NCI-H774 (cell line): ENCODE measurements around the gene TOR4A.
"Not testable (repeated sequence)": the region's sequence is repeated elsewhere in the genome, so short reads cannot be mapped to it uniquely, and the experiment has no call there.

Source experiments
- DNase-seq: peaks from one replicate; lab custom pipeline; 2025; lab: John Stamatoyannopoulos, UW

Gene TOR4A

DNA sequence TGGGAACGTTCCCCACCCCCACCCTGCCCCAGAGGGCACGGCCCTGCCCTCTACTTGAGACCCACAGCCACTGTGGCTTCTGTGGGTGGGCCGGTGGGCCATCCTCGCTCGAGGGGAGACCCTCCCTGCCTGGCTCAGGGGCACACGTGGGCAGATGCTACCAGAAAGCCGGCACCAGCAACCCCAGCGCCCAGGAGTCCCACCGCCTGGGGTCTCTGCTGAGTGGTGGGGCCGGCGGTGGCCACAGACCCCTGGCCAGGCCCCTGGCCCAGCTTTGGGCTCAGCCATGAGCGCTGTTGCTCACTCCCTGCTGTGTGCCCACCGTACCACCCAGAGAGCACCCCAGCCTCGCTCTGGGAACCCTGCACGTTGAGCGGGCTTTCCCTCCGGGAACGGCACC, 41.1 kb downstream of the TOR4A start:
- no peak for DNase-seq

DNA sequence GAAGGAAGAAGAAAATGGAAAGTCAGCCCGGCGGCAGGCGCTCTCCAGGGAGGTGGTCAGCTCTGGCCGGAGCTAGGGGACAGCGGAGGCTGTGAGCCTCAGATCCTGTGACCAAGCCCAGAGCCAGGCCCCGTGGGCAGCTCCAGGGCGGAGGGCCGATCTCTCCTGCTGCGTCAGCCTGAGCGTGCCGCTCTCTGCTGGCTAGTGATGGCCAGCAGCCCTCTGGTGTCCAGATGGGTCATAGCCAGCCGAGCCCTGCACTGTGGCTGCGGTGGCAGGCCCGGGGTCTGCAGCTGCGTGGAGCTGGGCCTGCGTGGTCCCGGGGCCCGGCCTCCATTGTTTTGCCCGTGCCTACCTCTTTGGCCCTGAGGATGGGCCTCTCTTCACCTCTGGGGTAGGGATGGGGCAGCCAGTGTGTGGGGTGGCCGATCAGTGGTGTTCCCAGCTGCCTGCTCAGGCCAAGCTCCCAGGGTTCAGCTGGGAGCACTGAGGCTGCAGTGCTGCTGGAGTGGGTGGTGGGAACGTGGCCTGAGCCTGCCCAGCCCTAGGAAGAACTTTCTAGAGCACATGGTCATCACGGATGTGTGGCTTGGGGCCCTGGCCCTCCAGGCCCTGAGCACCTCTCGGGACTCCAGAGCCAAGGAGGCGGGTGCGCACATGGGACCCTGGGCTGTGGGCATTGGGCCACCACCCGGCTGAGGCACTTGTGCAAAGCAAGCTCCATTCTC, 41.6 kb downstream of the TOR4A start:
- DNase-seq: no peak

DNA sequence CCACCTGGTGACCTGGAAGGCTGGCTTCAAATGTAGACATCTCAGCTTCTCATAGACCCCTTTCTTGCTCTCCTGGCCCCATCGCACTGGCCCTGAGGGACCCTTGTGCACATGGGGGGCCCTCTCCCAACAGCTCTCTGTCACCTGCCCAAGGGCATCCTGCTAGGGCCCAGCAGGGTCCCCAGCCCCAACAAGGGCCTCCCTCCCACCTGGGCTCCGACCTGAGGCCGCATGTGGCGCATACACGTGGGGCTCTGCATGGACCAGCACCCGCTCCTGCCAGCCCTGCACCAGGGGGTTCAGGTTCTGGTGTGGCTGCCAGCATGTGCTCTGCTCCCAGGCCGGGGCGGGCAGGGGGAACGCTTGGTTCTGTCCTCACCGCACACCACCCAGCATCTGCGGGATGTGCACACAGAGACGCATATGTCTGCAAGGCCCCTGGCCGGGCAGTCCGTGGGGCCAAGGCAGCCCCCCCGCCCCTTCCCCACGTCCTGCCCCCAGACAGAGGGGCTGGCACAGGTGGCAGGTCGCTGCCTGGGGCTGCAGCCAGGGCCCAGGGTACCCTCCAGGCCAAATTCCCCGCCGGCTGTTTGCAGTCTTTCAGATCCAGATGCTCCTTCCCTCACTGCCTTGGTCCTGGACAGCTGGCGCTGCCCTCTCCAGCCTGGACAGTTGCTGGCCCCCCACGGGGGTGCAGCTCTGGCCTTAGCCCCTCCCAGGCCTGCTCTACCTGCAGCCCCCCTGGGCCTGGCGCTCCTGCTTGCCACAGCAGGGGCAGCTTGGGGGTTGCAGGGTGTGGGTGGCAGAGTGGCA, 42.4 kb downstream of the TOR4A start:
- no peak for DNase-seq

DNA sequence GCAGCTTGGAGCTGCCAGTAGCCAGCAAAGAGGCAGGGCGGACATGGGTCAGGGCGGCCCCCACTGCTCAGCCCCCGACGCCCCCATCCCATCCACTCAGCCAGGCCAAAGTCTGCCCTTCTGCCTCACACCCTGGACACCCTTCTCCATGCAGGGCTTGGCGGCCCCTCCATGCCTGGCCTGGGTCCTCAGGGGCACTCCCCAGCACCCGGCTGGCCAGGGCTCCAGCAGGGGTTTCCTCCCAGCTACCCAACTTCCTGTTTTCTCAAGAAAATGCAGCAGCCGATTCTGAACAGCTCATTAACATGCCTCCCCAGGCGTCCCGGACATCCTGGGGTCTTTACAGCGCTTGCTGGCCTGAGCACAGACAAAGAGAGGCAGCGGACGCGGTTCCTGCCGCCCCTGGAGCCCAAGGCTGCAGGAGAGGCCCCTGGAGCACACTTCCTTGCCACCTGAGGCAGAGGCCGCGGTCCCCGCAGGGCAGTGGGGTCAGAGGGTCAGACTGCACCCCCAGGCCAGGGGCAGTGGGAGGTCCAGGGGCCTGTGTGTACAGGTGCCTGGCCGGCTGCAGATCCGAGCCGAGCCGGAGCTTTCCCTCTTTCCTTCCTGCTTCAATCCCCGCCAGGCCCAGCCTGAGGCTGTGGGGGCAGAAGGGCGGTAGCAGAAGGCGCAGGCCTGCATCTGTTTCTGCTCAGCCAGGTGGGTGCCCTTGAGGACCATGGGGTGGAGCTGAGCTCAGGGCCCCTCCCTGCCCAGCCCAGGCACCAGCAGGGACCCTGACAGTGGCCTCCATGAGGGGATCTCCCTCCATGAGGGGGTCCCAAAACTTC, 43.2 kb downstream of the TOR4A start:
- DNase-seq: no peak

DNA sequence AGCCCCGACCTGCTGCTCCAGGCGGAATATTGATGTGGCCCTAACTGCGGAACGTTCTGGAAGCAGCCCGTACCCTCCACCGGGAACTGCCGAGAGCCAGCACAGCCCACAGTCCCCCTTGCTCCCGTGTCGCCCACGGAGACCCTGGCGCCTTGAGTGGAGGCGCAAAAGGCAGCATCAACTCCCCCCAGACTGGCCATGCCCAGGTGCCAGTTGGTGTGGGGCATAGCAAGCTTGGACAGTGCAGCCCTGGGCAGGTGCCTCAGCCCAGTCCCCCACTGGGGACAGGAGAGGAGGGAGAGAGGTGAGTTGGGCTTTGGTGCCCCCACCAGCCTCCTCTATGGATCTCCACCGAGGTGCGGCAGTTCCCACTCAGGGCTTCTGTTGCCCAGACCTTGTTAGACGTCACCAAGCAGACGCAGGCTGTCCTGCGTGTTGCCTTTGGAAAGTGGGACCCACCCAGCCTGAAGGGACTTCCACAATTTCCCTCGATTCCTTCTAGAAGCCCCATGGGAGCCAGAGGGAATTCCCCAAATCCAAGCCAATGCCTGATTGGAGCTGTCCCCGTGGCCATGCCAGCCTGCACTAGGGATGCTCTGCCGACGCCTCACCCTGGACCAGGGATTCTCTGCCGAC, 44.3 kb downstream of the TOR4A start:
- DNase-seq: no peak

DNA sequence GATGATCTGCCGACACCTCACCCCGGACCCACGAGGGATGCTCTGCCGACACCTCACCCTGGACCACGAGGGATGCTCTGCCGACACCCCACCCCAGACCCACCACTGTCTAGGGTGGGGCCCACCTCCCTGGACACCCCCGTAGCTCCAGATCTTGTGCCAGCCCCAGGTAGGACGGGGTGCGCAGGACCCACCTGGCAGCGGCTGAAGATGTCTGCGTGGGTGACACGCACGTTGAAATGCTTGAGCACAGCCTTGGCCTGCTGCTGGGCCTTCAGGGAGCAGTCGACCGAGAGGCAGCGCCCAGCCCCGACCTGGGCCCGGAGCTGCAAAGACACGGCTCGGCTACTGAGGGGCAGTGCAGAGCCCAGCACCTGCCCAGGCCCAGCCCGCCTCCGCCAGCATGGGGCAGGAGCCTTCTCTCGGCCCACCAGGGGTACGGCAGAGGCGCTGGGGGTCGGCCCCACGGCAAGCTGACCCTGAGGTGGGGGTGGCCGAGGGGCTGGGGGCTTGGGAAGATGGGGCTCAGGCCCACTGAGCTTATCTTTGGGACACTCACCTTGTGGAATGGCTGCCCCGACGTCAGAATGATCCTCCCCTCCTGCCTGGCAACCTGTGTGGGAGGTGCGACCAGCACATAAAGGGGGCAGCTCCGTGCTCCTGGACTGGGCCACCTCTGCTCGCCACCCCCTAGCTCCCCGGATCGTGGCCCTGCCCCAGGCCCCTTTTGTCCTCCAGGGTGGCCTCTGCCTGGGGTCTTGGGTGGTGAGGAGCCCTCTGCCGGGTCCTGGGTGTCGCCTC, 46.2 kb downstream of the TOR4A start:
- DNase-seq: no peak

DNA sequence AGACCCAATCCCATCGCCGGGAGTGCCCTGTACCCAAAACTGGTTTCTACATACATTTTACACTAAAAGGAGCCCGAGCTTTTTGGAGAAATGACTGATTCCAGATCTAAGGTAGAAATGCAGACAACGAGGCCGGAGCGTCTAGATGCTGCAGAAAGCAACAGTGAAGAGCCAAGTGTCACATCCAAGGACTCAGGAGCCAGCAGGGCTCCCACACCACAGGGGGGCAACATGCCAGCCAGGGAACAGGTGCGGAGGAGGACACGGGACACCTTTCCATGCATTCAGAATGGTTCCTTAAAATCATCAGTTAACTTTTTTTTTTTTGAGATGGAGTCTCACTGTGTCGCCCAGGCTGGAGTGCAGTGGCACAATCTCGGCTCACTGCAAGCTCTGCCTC, 47.6 kb downstream of the TOR4A start:
- no peak for DNase-seq

DNA sequence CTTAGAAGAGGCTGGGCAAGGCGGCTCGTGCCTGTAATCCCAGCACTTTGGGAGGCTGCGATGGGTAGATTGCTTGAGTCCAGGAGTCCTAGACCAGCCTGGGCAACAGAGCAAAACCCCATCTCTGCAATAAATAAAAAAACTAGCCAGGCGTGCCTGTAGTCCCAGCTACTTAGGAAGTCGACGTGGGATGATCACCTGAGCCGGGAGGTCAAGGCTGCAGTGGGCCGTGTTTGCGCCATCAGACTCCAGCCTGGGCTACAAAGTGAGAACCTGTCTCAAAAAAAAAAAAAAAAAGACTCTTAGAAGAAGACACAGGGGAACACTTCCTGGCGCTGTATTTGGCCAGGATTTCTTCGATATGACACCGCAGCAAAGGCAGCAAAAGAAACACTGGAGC, 48.3 kb downstream of the TOR4A start:
- DNase-seq: no peak

DNA sequence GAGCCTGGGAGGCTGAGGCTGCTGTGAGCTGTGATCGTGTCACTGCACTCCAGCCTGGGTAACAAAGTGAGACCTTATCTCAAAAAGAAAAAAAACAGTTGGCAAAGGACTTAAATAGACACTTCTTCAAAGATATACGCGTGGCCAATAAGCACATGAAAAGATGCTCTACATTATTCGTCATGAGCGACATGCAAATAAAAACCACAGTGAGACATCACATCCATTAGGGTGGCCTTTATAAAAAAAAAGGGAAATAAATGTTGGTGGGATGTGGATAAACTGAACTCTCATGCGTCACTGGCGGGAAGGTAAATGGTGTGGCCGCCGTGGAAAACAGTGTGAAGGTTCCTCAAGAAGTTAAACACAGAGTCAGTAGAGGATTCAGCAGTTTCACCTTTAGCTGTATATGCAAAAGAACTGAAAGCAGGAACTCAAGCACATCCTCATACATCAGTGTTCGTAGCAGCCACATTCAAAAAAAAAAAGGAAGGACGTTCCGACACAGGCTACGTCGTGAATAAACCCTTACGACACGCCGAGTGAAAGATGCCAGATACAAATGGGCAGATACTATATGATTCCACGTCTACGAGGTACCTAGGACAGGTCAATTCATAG, 49.0 kb downstream of the TOR4A start:
- DNase-seq: no peak

DNA sequence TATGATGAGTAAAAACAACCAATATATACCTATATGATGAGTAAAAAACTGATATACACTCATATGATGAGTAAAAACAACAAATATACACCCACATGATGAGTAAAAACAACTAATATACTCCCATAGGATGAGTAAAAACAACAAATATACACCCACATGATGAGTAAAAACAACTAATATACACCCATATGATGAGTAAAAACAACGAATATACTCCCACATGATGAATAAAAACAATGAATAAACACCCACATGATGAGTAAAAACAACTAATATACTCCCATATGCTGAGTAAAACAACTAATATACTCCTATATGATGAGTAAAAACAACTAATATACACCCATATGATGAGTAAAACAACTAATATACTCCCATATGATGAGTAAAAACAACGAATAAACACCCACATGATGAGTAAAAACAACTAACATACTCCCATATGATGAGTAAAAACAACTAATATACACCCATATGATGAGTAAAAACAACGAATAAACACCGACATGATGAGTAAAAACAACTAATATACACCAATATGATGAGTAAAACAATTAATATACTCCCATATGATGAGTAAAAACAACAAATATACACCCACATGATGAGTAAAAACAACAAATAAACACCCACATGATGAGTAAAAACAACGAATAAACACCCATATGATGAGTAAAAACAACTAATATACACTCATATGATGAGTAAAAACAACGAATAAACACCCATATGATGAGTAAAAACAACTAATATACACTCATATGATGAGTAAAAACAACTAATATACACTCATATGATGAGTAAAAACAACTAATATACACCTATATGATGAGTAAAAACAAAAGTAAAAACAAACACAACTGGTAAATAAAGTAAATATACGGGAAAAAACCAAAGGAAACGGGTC, 50.4 kb downstream of the TOR4A start:
- not testable (repeated sequence) for DNase-seq

DNA sequence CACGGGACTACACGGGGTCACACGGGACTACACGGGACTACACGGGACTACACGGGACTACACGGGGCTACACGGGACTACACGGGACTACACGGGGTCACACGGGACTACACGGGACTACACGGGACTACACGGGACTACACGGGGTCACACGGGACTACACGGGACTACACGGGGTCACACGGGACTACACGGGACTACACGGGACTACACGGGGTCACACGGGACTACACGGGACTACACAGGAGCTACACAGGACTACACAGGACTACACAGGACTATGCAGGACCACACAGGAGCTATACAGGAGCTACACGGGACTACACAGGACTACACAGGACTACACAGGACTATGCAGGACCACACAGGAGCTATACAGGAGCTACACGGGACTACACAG, 52.1 kb downstream of the TOR4A start:
- not testable (repeated sequence) for DNase-seq

DNA sequence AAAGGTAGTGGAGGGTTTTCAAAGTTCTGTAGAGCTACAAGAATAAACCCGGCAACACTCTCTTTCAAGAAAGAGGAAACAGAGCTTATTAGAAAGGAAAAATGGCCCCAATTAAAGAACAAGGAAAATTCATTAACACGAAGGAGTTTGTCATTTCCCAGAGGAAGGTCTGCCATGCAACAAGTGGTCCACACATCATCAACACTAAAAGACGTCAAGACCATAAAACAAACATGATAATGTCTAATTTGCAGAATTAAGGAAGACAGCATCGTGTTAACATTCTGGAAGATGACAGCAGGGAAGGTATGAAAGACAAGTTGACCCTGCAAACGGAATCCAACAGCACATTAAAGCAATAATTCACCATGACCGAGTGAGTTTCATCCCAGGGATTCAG, 53.2 kb downstream of the TOR4A start:
- no peak for DNase-seq

DNA sequence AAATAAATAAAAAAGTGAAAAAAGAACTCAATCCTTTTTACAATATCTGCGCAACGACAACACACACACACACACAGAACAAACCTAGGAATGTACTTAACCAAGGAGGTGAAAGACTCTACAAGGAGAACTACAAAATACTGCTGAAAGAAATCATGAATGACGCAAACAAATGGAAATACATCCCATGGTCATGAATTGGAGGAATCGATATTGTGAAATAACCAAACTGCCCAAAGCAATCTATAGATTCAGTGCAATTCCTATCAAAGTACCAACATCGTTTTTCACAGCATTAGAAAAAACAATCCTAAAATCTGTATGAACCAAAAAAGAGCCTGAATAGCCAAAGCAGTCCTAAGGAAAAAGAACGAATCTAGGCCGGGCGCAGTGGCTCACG, 54.4 kb downstream of the TOR4A start:
- DNase-seq: no peak
